K562 (cell line): ENCODE data around the gene OR5K1. TPM values are rescaled to one million over a fixed set of nuclear protein-coding genes. Genes with fewer than 3 reads are reported as not detected.

Experiments
- ATAC-seq: fragments of 200-7000 bp; cut with Tn5 transposase; 3 replicates; pipeline ENCODE4 v1.9.1; 2020; ENCODE audit warnings: moderate library complexity
- BruUV-seq: library from RNA; stranded (reverse); fragments of 400-500 nt; replicated peaks from 2 replicates; lab custom pipeline; 2021; lab: Mats Ljungman, UMichigan
- CTCF ChIA-PET: fragments of 300-600 bp; formaldehyde crosslinking; extraction: SDS; loops from one replicate; lab custom pipeline; 2021; ENCODE audit warnings: low intra/inter-chr PET ratio; lab: Yijun Ruan, JAX
- POLR2A ChIA-PET: fragments of 300-600, 350-650 bp; sonication (Branson Sonifier 250); formaldehyde crosslinking; extraction: SDS; loops from one replicate; lab custom pipeline; 2021; ENCODE audit warnings: antibody characterized with exemption, inconsistent platforms; lab: Yijun Ruan, JAX
- DNase-seq, 4 experiments: peaks; one replicate each; pipeline versions ENCODE4 v3.0.0 to v3.0.0-alpha.2; 2011 to 2018; ENCODE audit warnings: low spot score in 3 of 4, mixed read lengths in 3 of 4; ENCODE audit errors: extremely low read depth in 1 of 4
- FAIRE-seq: peaks from 2 replicates; lab custom pipeline; 2011; peaks lifted over from hg19 to GRCh38; lab: Jason Lieb, UNC
- H2AFZ ChIP-seq: 2 replicates; pipeline ENCODE4 v1.6.0; 2011; ENCODE audit warnings: low read depth, low read length, control low read depth, inconsistent platforms
- H3K27ac ChIP-seq: fragments of 200-600 bp; 3 replicates; pipeline ENCODE4 v1.8.0; 2011; ENCODE audit warnings: low read depth, mild to moderate bottlenecking, control low read depth, inconsistent platforms, low read length, moderate library complexity, mixed read lengths; ENCODE audit errors: extremely low read depth
- H3K27me3 ChIP-seq, 2 experiments: fragments of 300-600 bp in 1 of 2; 2 replicates in 1 of 2; 3 replicates in 1 of 2; pipeline versions ENCODE4 v1.6.0 to v1.8.0; 2011; ENCODE audit warnings: inconsistent platforms in 2 of 2, low read length in 2 of 2, mild to moderate bottlenecking in 1 of 2, mixed read lengths in 1 of 2, moderate library complexity in 1 of 2; ENCODE audit not compliant: control insufficient read depth in 2 of 2, insufficient read depth in 2 of 2
- H3K36me3 ChIP-seq: fragments of 300-600 bp; 3 replicates; pipeline ENCODE4 v1.8.0; 2011; ENCODE audit warnings: mild to moderate bottlenecking, low read length, inconsistent platforms; ENCODE audit not compliant: control insufficient read depth, insufficient read depth
- H3K4me1 ChIP-seq, 2 experiments: fragments of 200-600 bp in 1 of 2; replicated peaks in 1 of 2; 2 replicates in 1 of 2; 3 replicates in 1 of 2; pipeline versions ENCODE4 v1.5.1 to v1.8.0; 2011; ENCODE audit warnings: inconsistent platforms in 2 of 2, low read length in 2 of 2, mild to moderate bottlenecking in 1 of 2, mixed read lengths in 1 of 2, moderate library complexity in 1 of 2; ENCODE audit not compliant: control insufficient read depth in 2 of 2, insufficient read depth in 2 of 2
- H3K4me2 ChIP-seq: 2 replicates; pipeline ENCODE4 v1.6.1; 2011; ENCODE audit warnings: low read length, control low read depth, inconsistent platforms, mixed read lengths; ENCODE audit not compliant: insufficient read depth
- H3K4me3 ChIP-seq: fragments of 200-600 bp; sonication (generic), shearing (Covaris generic); 2 replicates; pipeline ENCODE4 v1.5.1; 2016; ENCODE audit warnings: control low read depth, inconsistent platforms
- H3K79me2 ChIP-seq: fragments of 200-600 bp; 3 replicates; pipeline ENCODE4 v1.8.0; 2011; ENCODE audit warnings: low read length, inconsistent platforms; ENCODE audit not compliant: control insufficient read depth, insufficient read depth
- H3K9ac ChIP-seq, 2 experiments: 2 replicates each; pipeline versions ENCODE4 v1.6.0 to v1.6.1; 2011; ENCODE audit warnings: low read depth in 2 of 2, low read length in 2 of 2, control low read depth in 1 of 2, inconsistent platforms in 1 of 2, mild to moderate bottlenecking in 1 of 2, mixed read lengths in 1 of 2; ENCODE audit not compliant: insufficient read depth in 1 of 2
- H3K9me1 ChIP-seq: one replicate; pipeline ENCODE4 v1.6.0; 2011; ENCODE audit warnings: inconsistent platforms, mild to moderate bottlenecking, low read length, moderate library complexity; ENCODE audit not compliant: control insufficient read depth, insufficient read depth
- H3K9me3 ChIP-seq: replicated peaks from 2 replicates; pipeline ENCODE4 v1.5.1; 2011; ENCODE audit warnings: low read depth, low read length, inconsistent platforms; ENCODE audit not compliant: control insufficient read depth, insufficient read depth
- H4K20me1 ChIP-seq: replicated peaks from 2 replicates; pipeline ENCODE4 v1.6.1; 2011; ENCODE audit warnings: low read length, inconsistent platforms, mixed read lengths; ENCODE audit not compliant: control insufficient read depth, insufficient read depth
- EP400 ChIP-seq: fragments of 450-650 bp; IDR thresholded peaks from 2 replicates; pipeline ENCODE4 v1.6.1; 2017; ENCODE audit warnings: antibody characterized with exemption, mild to moderate bottlenecking, moderate library complexity
- NFIC ChIP-seq: fragments of 450-650 bp; IDR thresholded peaks from 2 replicates; pipeline ENCODE4 v1.6.1; 2017; ENCODE audit warnings: mild to moderate bottlenecking, inconsistent platforms
- POLR2AphosphoS2 ChIP-seq: IDR thresholded peaks from 2 replicates; pipeline ENCODE4 v1.6.1; 2012; ENCODE audit warnings: low read length, improper control_type of control experiment
- PRMT5 ChIP-seq: sonication (generic); formaldehyde crosslinking; IDR thresholded peaks from 2 replicates; pipeline ENCODE4 v1.5.0; 2020; ENCODE audit warnings: missing genetic modification reagents
- PRPF4 ChIP-seq: fragments of 200-400 bp; formaldehyde crosslinking; IDR thresholded peaks from one replicate; pipeline ENCODE4 v1.6.1; 2017; ENCODE audit warnings: low read length, low read depth, mild to moderate bottlenecking; ENCODE audit not compliant: insufficient read depth, poor library complexity, severe bottlenecking
- ZBTB5 ChIP-seq: fragments of 450-650 bp; IDR thresholded peaks from 2 replicates; pipeline ENCODE4 v1.6.1; 2017; ENCODE audit warnings: antibody characterized with exemption
- in situ Hi-C: fragments of 300-500 bp; cut with MboI; formaldehyde crosslinking; loops from 4 replicates; pipeline ENCODE4 v1.15.0; 2018; ENCODE audit warnings: inconsistent platforms, mixed read lengths
- intact Hi-C: fragments of 100-400 bp; cut with micrococcal nuclease; formaldehyde crosslinking; loops from 2 replicates; pipeline ENCODE4 v1.14.2; 2022
- polyA plus RNA-seq, 8 experiments: library from polyadenylated mRNA; depleted of rRNA in 4 of 8; stranded (reverse) in 5 of 8; unstranded in 3 of 8; fragments of >200 nt; fragmentation: Nextera tagmentation in 2 of 8; fragmentation: Illumina TruSeq in 1 of 8; extraction: Ambion mirVana in 2 of 8; extraction: Trizol in 1 of 8; gene quantifications; 2 replicates each; pipeline versions ENCODE4 v1.2.1 to v1.2.3, GENCODE V29; 2011 to 2014; ENCODE audit warnings: inconsistent platforms in 1 of 8, missing spikeins in 1 of 8
- total RNA-seq, 7 experiments: library from RNA; depleted of rRNA in 6 of 7; stranded (reverse); fragments of >200 nt in 6 of 7; fragmentation: Illumina TruSeq in 2 of 7; extraction: Trizol in 2 of 7; gene quantifications; 2 replicates each; pipeline versions ENCODE4 v1.2.1 to v1.2.3, GENCODE V29; 2011 to 2021; ENCODE audit warnings: low replicate concordance in 1 of 7

The OR5K1 gene
- total and polyA plus RNA-seq, 9 of the 15 experiments (the other 6 are each of a cell fraction or from before 2014, with no cell fraction given): not detected

GRCh38 chr3:98460220-98460619, 2.8 kb upstream of the OR5K1 start:
- BruUV-seq: no TSS peak
- Histone ChIP-seq H3K4me1 (no peaks in the 10 kb centered on the region), H3K79me2 (no peaks in the 10 kb centered on the region), H3K9me3 (no peaks in the 10 kb centered on the region), H3K36me3 (no peaks in the 10 kb centered on the region), H3K4me3 (no peak overlapping the region), H3K27me3 (no peaks in the 10 kb centered on the region), H4K20me1 (no peaks in the 10 kb centered on the region), H3K4me2 (no peak overlapping the region), H2AFZ (no peak overlapping the region), H3K27ac (no peak overlapping the region), H3K9ac (no peak overlapping the region), H3K9me1 (no peaks in the 10 kb centered on the region)
- ATAC-seq (no peak), FAIRE-seq (no peak), DNase-seq (no peak)
- intact Hi-C loops: no loop called here
- ChIA-PET CTCF (no interaction called here), POLR2A (no interaction called here)
- TF ChIP-seq NFIC: no peak
- no peak for TF ChIP-seq PRPF4
- TF ChIP-seq ZBTB5: no peak
- TF ChIP-seq EP400: no peak
- no peak for TF ChIP-seq POLR2AphosphoS2
- TF ChIP-seq PRMT5 (CRISPR knock-in tag): no peak
- in situ Hi-C loops: no loop called here
